Peyer's patch (tissue), 4 donors: ENCODE data around the gene TSPAN9.

Experiments
- POLR2A ChIP-seq, 2 donors: fragments of 450-650 bp; IDR thresholded peaks; one replicate each; pipeline ENCODE4 v1.5.1; 2017; ENCODE audit warnings: antibody characterized with exemption in 2 of 2, mild to moderate bottlenecking in 2 of 2, moderate library complexity in 2 of 2
- TF ChIP-seq, protein P1 (sequence below), 6 experiments: fragments of 450-650 bp in 4 of 6; fragments of 200-600 bp in 2 of 6; sonication (generic) in 1 of 6; IDR thresholded peaks; one replicate each; pipeline ENCODE4 v1.5.1; 2017 to 2019; ENCODE audit warnings: antibody characterized with exemption in 6 of 6, mild to moderate bottlenecking in 3 of 6, moderate library complexity in 1 of 6

DNA sequence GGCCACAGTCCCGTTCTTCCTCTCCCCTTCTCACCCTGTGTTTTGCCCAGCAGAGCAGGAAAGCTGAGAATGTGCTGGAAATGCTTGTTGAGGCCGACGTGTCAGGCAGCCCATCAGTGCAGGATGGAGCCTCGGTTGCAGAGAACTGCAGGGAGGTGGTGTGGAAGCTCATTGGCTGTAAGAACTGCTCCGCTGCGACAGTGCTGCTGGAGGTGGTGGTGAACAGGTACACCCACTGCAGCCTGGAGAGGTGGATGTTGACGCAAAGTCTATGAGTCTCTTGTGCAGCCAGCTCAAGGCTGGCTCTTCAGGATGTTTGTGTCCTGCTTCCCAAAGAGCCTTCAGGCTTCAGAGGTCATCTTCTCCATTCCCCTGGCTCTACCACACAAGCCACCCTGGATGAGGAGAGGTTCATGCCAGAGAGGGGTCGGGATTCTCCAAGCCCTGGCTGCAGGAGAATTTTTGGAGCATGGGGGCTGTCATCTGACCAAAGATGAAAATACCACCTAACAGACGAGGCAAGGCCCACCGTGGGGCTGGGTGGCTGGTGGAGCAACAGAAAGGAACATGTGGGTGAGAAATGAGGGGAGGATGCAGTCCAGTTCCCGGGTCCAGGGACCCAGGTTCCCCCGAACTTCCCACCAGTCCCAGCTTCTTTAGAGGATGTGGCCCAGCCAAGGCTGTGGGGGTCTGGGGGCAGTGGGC lies 239.7 kb downstream of the TSPAN9 start:
- no peak for TF ChIP-seq POLR2A (IDR thresholded peaks at IDR 0.05)
- TF ChIP-seq, protein P1, sequence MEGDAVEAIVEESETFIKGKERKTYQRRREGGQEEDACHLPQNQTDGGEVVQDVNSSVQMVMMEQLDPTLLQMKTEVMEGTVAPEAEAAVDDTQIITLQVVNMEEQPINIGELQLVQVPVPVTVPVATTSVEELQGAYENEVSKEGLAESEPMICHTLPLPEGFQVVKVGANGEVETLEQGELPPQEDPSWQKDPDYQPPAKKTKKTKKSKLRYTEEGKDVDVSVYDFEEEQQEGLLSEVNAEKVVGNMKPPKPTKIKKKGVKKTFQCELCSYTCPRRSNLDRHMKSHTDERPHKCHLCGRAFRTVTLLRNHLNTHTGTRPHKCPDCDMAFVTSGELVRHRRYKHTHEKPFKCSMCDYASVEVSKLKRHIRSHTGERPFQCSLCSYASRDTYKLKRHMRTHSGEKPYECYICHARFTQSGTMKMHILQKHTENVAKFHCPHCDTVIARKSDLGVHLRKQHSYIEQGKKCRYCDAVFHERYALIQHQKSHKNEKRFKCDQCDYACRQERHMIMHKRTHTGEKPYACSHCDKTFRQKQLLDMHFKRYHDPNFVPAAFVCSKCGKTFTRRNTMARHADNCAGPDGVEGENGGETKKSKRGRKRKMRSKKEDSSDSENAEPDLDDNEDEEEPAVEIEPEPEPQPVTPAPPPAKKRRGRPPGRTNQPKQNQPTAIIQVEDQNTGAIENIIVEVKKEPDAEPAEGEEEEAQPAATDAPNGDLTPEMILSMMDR (IDR thresholded peaks at IDR 0.05) = no peak
